ENCODE measurements around the gene CDS1. TPM values are rescaled to one million over a fixed set of nuclear protein-coding genes. Genes with fewer than 3 reads are reported as not detected.
"Not testable (repeated sequence)": the region's sequence is repeated elsewhere in the genome, so short reads cannot be mapped to it uniquely, and the experiment has no call there.

Gene CDS1
- total RNA-seq, 1 experiment from 2014 or later = 1.7 TPM

GRCh38 chr4:84547211-84547610 is 35.7 kb upstream of the CDS1 start:
- Histone ChIP-seq H3K9me3 (ENCODE audit: low read depth, low read length, poor library complexity, severe bottlenecking) (no peaks in the 10 kb centered on the region), H3K27ac (ENCODE audit: low read depth, low read length, poor library complexity, severe bottlenecking) (no peak overlapping the region), H3K4me1 (ENCODE audit: insufficient read depth, low read length, poor library complexity, severe bottlenecking) (no peaks in the 10 kb centered on the region), H3K4me3 (ENCODE audit: low read depth, low read length, poor library complexity, severe bottlenecking) (no peak overlapping the region), H3K36me3 (ENCODE audit: insufficient read depth, low read length, poor library complexity, severe bottlenecking) (no peaks in the 10 kb centered on the region), H3K27me3 (replicated peaks; ENCODE audit: insufficient read depth, low read depth, low read length, poor library complexity) (no peaks in the 10 kb centered on the region)
- CTCF ChIA-PET = no interaction called here
- intact Hi-C loops (cut with micrococcal nuclease; ENCODE audit: unreplicated experiment) = no loop called here
- no peak for DNase-seq (ENCODE audit: low spot score)
- BruUV-seq (replicated peaks) = no TSS peak
- no peak for TF ChIP-seq EZH2 (IDR thresholded peaks at IDR 0.05; ENCODE audit: borderline replicate concordance, low read depth, low read length, poor library complexity, severe bottlenecking)
- TF ChIP-seq, protein P1, sequence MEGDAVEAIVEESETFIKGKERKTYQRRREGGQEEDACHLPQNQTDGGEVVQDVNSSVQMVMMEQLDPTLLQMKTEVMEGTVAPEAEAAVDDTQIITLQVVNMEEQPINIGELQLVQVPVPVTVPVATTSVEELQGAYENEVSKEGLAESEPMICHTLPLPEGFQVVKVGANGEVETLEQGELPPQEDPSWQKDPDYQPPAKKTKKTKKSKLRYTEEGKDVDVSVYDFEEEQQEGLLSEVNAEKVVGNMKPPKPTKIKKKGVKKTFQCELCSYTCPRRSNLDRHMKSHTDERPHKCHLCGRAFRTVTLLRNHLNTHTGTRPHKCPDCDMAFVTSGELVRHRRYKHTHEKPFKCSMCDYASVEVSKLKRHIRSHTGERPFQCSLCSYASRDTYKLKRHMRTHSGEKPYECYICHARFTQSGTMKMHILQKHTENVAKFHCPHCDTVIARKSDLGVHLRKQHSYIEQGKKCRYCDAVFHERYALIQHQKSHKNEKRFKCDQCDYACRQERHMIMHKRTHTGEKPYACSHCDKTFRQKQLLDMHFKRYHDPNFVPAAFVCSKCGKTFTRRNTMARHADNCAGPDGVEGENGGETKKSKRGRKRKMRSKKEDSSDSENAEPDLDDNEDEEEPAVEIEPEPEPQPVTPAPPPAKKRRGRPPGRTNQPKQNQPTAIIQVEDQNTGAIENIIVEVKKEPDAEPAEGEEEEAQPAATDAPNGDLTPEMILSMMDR (conservative IDR thresholded peaks at IDR 0.05; ENCODE audit: low read depth, low read length) = no peak
- POLR2A ChIA-PET (ENCODE audit: low non-redundant PET) = no interaction called here

DNA sequence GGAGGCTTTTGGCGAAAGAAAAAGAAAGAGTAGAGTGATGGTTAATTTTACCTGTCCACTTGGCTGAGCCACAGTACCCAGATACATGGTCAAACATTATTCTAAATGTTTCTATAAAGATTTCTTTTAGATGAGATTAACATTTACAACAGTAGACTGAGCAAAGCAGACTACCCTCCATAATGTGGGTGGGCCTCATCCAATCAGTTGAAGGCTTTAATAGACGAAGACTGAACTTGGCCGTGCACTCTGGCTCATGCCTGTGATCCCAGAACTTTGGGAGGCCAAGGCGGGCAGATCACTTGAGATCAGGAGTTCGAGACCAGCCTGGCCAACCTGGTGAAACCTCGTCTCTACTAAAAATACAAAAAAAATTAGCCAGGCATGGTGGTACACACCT is 33.7 kb upstream of the CDS1 start:
- CTCF ChIA-PET; H3K4me1 ChIP-seq (ENCODE audit: insufficient read depth, low read length, poor library complexity, severe bottlenecking); H3K27me3 ChIP-seq (replicated peaks; ENCODE audit: insufficient read depth, low read depth, low read length, poor library complexity); H3K27ac ChIP-seq (ENCODE audit: low read depth, low read length, poor library complexity, severe bottlenecking); DNase-seq (ENCODE audit: low spot score); H3K9me3 ChIP-seq (ENCODE audit: low read depth, low read length, poor library complexity, severe bottlenecking); H3K4me3 ChIP-seq (ENCODE audit: low read depth, low read length, poor library complexity, severe bottlenecking); POLR2A ChIA-PET (ENCODE audit: low non-redundant PET); BruUV-seq (replicated peaks); H3K36me3 ChIP-seq (ENCODE audit: insufficient read depth, low read length, poor library complexity, severe bottlenecking); intact Hi-C loops (cut with micrococcal nuclease; ENCODE audit: unreplicated experiment): not testable (repeated sequence)

GRCh38 chr4:84562156-84562555 is 20.8 kb upstream of the CDS1 start:
- Histone ChIP-seq H3K4me3 (ENCODE audit: low read depth, low read length, poor library complexity, severe bottlenecking) (no peak overlapping the region), H3K27me3 (replicated peaks; ENCODE audit: insufficient read depth, low read depth, low read length, poor library complexity) (no peaks in the 10 kb centered on the region), H3K4me1 (ENCODE audit: insufficient read depth, low read length, poor library complexity, severe bottlenecking) (no peaks in the 10 kb centered on the region), H3K9me3 (ENCODE audit: low read depth, low read length, poor library complexity, severe bottlenecking) (no peaks in the 10 kb centered on the region), H3K27ac (ENCODE audit: low read depth, low read length, poor library complexity, severe bottlenecking) (no peak overlapping the region), H3K36me3 (ENCODE audit: insufficient read depth, low read length, poor library complexity, severe bottlenecking) (no peaks in the 10 kb centered on the region)
- POLR2A ChIA-PET (ENCODE audit: low non-redundant PET) = no interaction called here
- CTCF ChIA-PET = no interaction called here
- intact Hi-C loops (cut with micrococcal nuclease; ENCODE audit: unreplicated experiment) = no loop called here
- BruUV-seq (replicated peaks) = no TSS peak
- no peak for DNase-seq (ENCODE audit: low spot score)
- TF ChIP-seq, protein P1 (conservative IDR thresholded peaks at IDR 0.05; ENCODE audit: low read depth, low read length) = no peak
- TF ChIP-seq EZH2 (IDR thresholded peaks at IDR 0.05; ENCODE audit: borderline replicate concordance, low read depth, low read length, poor library complexity, severe bottlenecking) = no peak

DNA sequence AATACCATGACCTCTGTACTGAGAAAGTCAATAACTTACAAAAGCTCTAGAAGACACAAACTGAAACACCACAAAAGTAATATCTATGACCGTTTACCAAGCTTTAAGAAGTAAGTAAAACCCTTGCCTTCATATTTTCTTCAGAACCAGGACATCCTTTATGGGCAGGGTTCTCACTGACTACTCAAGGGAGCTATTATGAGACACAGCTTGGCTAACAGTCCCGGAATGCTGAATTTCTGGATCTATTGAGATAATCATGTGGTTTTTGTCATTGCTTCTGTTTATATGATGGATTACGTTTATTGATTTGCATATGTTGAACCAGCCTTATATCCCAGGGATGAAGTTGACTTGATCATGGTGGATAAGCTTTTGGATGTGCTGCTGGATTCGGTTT is 19.9 kb upstream of the CDS1 start:
- no TSS peak for BruUV-seq (replicated peaks)
- no peak for DNase-seq (ENCODE audit: low spot score)
- Histone ChIP-seq H3K27me3 (replicated peaks; ENCODE audit: insufficient read depth, low read depth, low read length, poor library complexity) (no peaks in the 10 kb centered on the region), H3K4me1 (ENCODE audit: insufficient read depth, low read length, poor library complexity, severe bottlenecking) (no peaks in the 10 kb centered on the region), H3K4me3 (ENCODE audit: low read depth, low read length, poor library complexity, severe bottlenecking) (no peak overlapping the region), H3K36me3 (ENCODE audit: insufficient read depth, low read length, poor library complexity, severe bottlenecking) (no peaks in the 10 kb centered on the region), H3K9me3 (ENCODE audit: low read depth, low read length, poor library complexity, severe bottlenecking) (no peaks in the 10 kb centered on the region), H3K27ac (ENCODE audit: low read depth, low read length, poor library complexity, severe bottlenecking) (no peak overlapping the region)
- TF ChIP-seq, protein P1 (conservative IDR thresholded peaks at IDR 0.05; ENCODE audit: low read depth, low read length) = no peak
- no peak for TF ChIP-seq EZH2 (IDR thresholded peaks at IDR 0.05; ENCODE audit: borderline replicate concordance, low read depth, low read length, poor library complexity, severe bottlenecking)
- intact Hi-C loops (cut with micrococcal nuclease; ENCODE audit: unreplicated experiment) = no loop called here
- ChIA-PET CTCF (no interaction called here), POLR2A (ENCODE audit: low non-redundant PET) (no interaction called here)
